ENCODE measurements around the gene NCAPD3.

DNA sequence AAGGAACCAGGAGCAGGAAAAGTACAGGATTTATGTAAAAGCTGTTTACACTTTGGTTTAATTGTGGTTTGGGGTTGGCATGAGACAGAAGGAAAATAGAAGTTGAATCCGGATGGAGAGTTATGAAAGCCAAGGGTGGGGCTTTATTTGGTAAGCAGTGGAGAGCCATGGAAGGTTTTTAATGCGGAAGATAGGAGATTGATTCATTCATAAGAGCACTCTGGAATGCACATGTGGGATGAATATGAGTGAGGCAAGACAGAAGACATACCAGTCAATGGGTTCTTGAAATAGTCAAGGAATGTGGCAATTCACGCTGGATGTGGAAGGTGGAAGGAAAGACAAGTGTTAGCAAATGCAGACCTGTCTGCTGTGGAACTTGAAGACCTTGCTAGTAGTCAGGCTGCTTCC, 43.1 kb upstream of the NCAPD3 start:
- TF ChIP-seq, protein P1, sequence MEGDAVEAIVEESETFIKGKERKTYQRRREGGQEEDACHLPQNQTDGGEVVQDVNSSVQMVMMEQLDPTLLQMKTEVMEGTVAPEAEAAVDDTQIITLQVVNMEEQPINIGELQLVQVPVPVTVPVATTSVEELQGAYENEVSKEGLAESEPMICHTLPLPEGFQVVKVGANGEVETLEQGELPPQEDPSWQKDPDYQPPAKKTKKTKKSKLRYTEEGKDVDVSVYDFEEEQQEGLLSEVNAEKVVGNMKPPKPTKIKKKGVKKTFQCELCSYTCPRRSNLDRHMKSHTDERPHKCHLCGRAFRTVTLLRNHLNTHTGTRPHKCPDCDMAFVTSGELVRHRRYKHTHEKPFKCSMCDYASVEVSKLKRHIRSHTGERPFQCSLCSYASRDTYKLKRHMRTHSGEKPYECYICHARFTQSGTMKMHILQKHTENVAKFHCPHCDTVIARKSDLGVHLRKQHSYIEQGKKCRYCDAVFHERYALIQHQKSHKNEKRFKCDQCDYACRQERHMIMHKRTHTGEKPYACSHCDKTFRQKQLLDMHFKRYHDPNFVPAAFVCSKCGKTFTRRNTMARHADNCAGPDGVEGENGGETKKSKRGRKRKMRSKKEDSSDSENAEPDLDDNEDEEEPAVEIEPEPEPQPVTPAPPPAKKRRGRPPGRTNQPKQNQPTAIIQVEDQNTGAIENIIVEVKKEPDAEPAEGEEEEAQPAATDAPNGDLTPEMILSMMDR (IDR thresholded peaks at IDR 0.05; ENCODE audit: low read depth, low read length): no peak
- TF ChIP-seq POLR2A (IDR thresholded peaks at IDR 0.05; ENCODE audit: extremely low read depth, insufficient read length): no peak
